Stimulated activated CD8-positive, alpha-beta memory T cell treated with anti-CD3 and anti-CD28 coated beads, Interleukin-12 subunit alpha, Interleukin-12 subunit beta, amount 100 ng/mL, for 24 hours (primary cell): ENCODE data around the gene TERT.
"Not testable (repeated sequence)": the region's sequence is repeated elsewhere in the genome, so short reads cannot be mapped to it uniquely, and the experiment has no call there.

Experiments
- DNase-seq: peaks from one replicate; pipeline ENCODE4 v3.0.0-alpha.2; 2020; ENCODE audit errors: extremely low read depth

Gene TERT

GRCh38 chr5:1294206-1294834, 548 bp downstream of the TERT start:
- no peak for DNase-seq

GRCh38 chr5:1293416-1294205, 1.3 kb downstream of the TERT start:
- DNase-seq, result no peak

GRCh38 chr5:1292846-1293415, 1.9 kb downstream of the TERT start:
- no peak for DNase-seq

GRCh38 chr5:1292139-1292538, 2.7 kb downstream of the TERT start:
- no peak for DNase-seq

GRCh38 chr5:1291611-1292080, 3.2 kb downstream of the TERT start:
- DNase-seq, result no peak

- not testable (repeated sequence) for DNase-seq
Measured at GRCh38 chr5:1290956-1291355, 3.9 kb downstream of the TERT start.

GRCh38 chr5:1289559-1289958, 5.3 kb downstream of the TERT start:
- DNase-seq, result not testable (repeated sequence)

GRCh38 chr5:1288439-1289335, 6.2 kb downstream of the TERT start:
- no peak for DNase-seq

GRCh38 chr5:1285883-1286291, 9.0 kb downstream of the TERT start:
- DNase-seq, result no peak

- DNase-seq, result no peak
Measured at GRCh38 chr5:1285141-1285540, 9.7 kb downstream of the TERT start.

- not testable (repeated sequence) for DNase-seq
Measured at GRCh38 chr5:1284336-1284970, 10.4 kb downstream of the TERT start.

GRCh38 chr5:1283729-1284041, 11.2 kb downstream of the TERT start:
- DNase-seq, result not testable (repeated sequence)

- DNase-seq, result not testable (repeated sequence)
Measured at GRCh38 chr5:1282993-1283728, 11.7 kb downstream of the TERT start.

- DNase-seq, result no peak
Measured at GRCh38 chr5:1282131-1282992, 12.5 kb downstream of the TERT start.

GRCh38 chr5:1281038-1281882, 13.6 kb downstream of the TERT start:
- no peak for DNase-seq

- DNase-seq, result no peak
Measured at GRCh38 chr5:1280177-1281037, 14.5 kb downstream of the TERT start.

GRCh38 chr5:1279443-1280151, 15.3 kb downstream of the TERT start:
- DNase-seq, result no peak
